NB4 (cell line): ENCODE measurements around the gene CCT5.

Experiments
- CTCF ChIP-seq: IDR thresholded peaks from one replicate; pipeline ENCODE4 v1.5.1; 2012; ENCODE audit warnings: low read depth, low read length
- MYC ChIP-seq: IDR thresholded peaks from 2 replicates; pipeline ENCODE4 v1.6.1; 2011; ENCODE audit warnings: low read depth, low read length
- POLR2A ChIP-seq: IDR thresholded peaks from 2 replicates; pipeline ENCODE4 v1.6.1; 2011; ENCODE audit warnings: mild to moderate bottlenecking; ENCODE audit not compliant: insufficient read length; ENCODE audit errors: extremely low read depth
- TF ChIP-seq, protein P1 (sequence below): IDR thresholded peaks from 2 replicates; pipeline ENCODE4 v1.6.1; 2011; ENCODE audit warnings: low read depth, low read length

GRCh38 chr5:10297646-10298204 lies 47.6 kb downstream of the CCT5 start:
- TF ChIP-seq CTCF, result no peak
- TF ChIP-seq POLR2A, result no peak
- TF ChIP-seq MYC, result no peak
- TF ChIP-seq, protein P1, sequence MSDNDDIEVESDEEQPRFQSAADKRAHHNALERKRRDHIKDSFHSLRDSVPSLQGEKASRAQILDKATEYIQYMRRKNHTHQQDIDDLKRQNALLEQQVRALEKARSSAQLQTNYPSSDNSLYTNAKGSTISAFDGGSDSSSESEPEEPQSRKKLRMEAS, result no peak
